ENCODE measurements around the gene POU4F2. TPM values are rescaled to one million over a fixed set of nuclear protein-coding genes. Genes with fewer than 3 reads are reported as not detected.
A peak's percentile ranks its signal among the peaks of the same experiment; 100 is the strongest.

Gene POU4F2
- total and polyA plus RNA-seq, 2 experiments from 2014 or later, result 0.33 TPM; not detected in 1

DNA sequence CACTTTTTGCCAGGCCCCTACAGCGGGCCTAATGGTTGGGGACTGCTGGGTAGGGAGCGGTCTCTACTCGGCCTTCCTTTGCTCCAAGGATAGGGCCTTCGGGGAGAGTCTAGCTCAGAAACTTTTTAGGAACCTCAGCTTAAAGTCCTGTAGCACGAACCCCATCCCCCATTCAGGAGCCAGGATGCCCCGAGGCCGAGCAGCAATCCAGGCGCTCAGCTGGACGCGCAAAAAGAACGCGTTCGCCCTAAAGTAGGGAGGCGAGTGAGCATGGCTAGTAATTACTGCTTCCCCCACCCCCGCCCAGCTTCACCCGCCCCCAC, 9.7 kb downstream of the POU4F2 start:
- Histone ChIP-seq H3K36me3 (replicated peaks; ENCODE audit: insufficient read depth, low read depth) (no peaks in the 10 kb centered on the region), H3K79me2 (no peaks in the 10 kb centered on the region), H2AFZ (no peak overlapping the region), H3K4me3 (no peak overlapping the region), H3K4me2 (peak overlapping the region; percentile 54), H3K27ac (no peak overlapping the region), H3K27me3 (peaks cover 97% of the 10 kb centered on the region), H3K9me2 (replicated peaks; ENCODE audit: insufficient read depth) (no peaks in the 10 kb centered on the region), H4K20me1 (ENCODE audit: insufficient read depth, poor library complexity, severe bottlenecking) (no peaks in the 10 kb centered on the region), H3K9me3 (ENCODE audit: low read depth) (no peaks in the 10 kb centered on the region), H3K4me1 (ENCODE audit: insufficient read depth) (no peaks in the 10 kb centered on the region)
- WGBS (ENCODE audit: low lambda C conversion rate, missing lambda C conversion rate), result 2% methylated on average over 14 of the region's 16 CpGs
- no peak for TF ChIP-seq EZH2 (IDR thresholded peaks at IDR 0.05; ENCODE audit: borderline replicate concordance)
- TF ChIP-seq, protein P1, sequence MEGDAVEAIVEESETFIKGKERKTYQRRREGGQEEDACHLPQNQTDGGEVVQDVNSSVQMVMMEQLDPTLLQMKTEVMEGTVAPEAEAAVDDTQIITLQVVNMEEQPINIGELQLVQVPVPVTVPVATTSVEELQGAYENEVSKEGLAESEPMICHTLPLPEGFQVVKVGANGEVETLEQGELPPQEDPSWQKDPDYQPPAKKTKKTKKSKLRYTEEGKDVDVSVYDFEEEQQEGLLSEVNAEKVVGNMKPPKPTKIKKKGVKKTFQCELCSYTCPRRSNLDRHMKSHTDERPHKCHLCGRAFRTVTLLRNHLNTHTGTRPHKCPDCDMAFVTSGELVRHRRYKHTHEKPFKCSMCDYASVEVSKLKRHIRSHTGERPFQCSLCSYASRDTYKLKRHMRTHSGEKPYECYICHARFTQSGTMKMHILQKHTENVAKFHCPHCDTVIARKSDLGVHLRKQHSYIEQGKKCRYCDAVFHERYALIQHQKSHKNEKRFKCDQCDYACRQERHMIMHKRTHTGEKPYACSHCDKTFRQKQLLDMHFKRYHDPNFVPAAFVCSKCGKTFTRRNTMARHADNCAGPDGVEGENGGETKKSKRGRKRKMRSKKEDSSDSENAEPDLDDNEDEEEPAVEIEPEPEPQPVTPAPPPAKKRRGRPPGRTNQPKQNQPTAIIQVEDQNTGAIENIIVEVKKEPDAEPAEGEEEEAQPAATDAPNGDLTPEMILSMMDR (IDR thresholded peaks at IDR 0.05; ENCODE audit: poor library complexity), result no peak
- no peak for DNase-seq (ENCODE audit: low spot score)

DNA sequence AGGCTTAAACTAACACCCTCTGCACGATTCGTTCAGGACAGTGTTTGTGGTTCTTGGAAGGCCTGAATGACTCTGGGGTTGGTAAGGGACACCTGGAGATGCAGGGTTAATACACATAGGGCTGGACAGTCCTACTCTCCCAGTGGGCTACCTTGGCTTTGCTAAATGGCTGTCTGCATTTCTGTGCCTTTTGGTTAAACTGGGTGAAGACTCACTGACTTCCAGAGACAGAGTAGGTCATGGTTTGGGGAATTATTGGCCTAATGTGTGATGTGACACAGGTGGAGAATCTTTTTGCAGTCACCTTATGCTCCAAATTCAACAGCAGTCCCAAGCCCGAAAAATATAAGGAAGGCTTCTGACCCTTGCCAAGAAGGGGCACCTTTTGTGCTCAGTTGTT, 10.5 kb downstream of the POU4F2 start:
- TF ChIP-seq EZH2 (IDR thresholded peaks at IDR 0.05; ENCODE audit: borderline replicate concordance) (no peak), EZH2phosphoT487 (IDR thresholded peaks at IDR 0.05; ENCODE audit: low read depth, severe bottlenecking, unreplicated experiment) (no peak)
- TF ChIP-seq, protein P1 (IDR thresholded peaks at IDR 0.05; ENCODE audit: poor library complexity), result no peak
- Histone ChIP-seq H2AFZ (no peak overlapping the region), H3K4me3 (no peak overlapping the region), H3K4me2 (no peak overlapping the region), H4K20me1 (ENCODE audit: insufficient read depth, poor library complexity, severe bottlenecking) (no peaks in the 10 kb centered on the region), H3K27me3 (peaks cover 99% of the 10 kb centered on the region), H3K4me1 (ENCODE audit: insufficient read depth) (peaks cover 1% of the 10 kb centered on the region), H3K27ac (no peak overlapping the region), H3K9me3 (ENCODE audit: low read depth) (no peaks in the 10 kb centered on the region), H3K79me2 (no peaks in the 10 kb centered on the region), H3K36me3 (replicated peaks; ENCODE audit: insufficient read depth, low read depth) (no peaks in the 10 kb centered on the region), H3K9me2 (replicated peaks; ENCODE audit: insufficient read depth) (no peaks in the 10 kb centered on the region)
- DNase-seq (ENCODE audit: low spot score), result no peak
- WGBS (ENCODE audit: low lambda C conversion rate, missing lambda C conversion rate), result 31% methylated on average over 3 of the region's 3 CpGs

DNA sequence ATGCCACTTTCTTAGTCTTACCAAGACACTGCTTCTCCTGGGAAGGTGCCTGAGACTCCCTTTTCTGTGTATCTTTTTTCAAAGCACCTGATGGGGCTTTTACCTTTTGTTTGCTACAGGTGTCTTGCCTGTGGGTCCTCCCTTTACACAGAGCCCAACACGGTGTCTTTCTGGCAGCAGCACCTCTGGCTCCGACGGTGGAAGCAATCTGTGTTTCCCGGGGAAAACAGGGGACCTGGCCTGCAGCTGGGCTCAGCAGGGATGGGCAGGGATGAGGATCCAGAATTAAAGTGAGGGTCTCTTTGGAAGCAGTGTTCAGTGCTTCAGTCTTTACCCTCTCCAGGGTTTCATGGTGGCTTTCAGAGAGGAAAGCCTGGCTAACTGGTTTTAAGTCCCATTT, 11.3 kb downstream of the POU4F2 start:
- 15% methylated on average over 4 of the region's 4 CpGs for WGBS (ENCODE audit: low lambda C conversion rate, missing lambda C conversion rate)
- Histone ChIP-seq H2AFZ (no peak overlapping the region), H3K4me2 (no peak overlapping the region), H3K9me3 (ENCODE audit: low read depth) (no peaks in the 10 kb centered on the region), H4K20me1 (ENCODE audit: insufficient read depth, poor library complexity, severe bottlenecking) (no peaks in the 10 kb centered on the region), H3K36me3 (replicated peaks; ENCODE audit: insufficient read depth, low read depth) (no peaks in the 10 kb centered on the region), H3K27ac (no peak overlapping the region), H3K9me2 (replicated peaks; ENCODE audit: insufficient read depth) (no peaks in the 10 kb centered on the region), H3K4me1 (ENCODE audit: insufficient read depth) (peaks cover 7% of the 10 kb centered on the region), H3K27me3 (peaks cover 99% of the 10 kb centered on the region), H3K79me2 (no peaks in the 10 kb centered on the region), H3K4me3 (no peak overlapping the region)
- TF ChIP-seq, protein P1 (IDR thresholded peaks at IDR 0.05; ENCODE audit: poor library complexity), result no peak
- no peak for TF ChIP-seq EZH2phosphoT487 (IDR thresholded peaks at IDR 0.05; ENCODE audit: low read depth, severe bottlenecking, unreplicated experiment)
- no peak for TF ChIP-seq EZH2 (IDR thresholded peaks at IDR 0.05; ENCODE audit: borderline replicate concordance)
- no peak for DNase-seq (ENCODE audit: low spot score)

All from hepatocyte (in vitro differentiated cells).